HFFc6 (cell line): Measurements from ENCODE around the gene LTF. TPM values are rescaled to one million over a fixed set of nuclear protein-coding genes. Genes with fewer than 3 reads are reported as not detected.

Experiments
- DNase-seq: peaks from one replicate; pipeline ENCODE4 v3.0.0-alpha.2; 2018
- H3K27ac Mint-ChIP-seq: 2 replicates; pipeline ENCODE4 v1.8.0; 2020; ENCODE audit warnings: mild to moderate bottlenecking, mixed read lengths
- H3K27me3 Mint-ChIP-seq: 2 replicates; pipeline ENCODE4 v1.8.0; 2021; ENCODE audit warnings: mild to moderate bottlenecking, moderate library complexity, mixed read lengths; ENCODE audit not compliant: insufficient read depth
- H3K36me3 Mint-ChIP-seq: 2 replicates; pipeline ENCODE4 v1.8.0; 2021; ENCODE audit warnings: low read depth, mixed read lengths
- H3K4me1 Mint-ChIP-seq: 2 replicates; pipeline ENCODE4 v1.8.0; 2020; ENCODE audit warnings: low read depth, mixed read lengths
- H3K4me3 Mint-ChIP-seq: 2 replicates; pipeline ENCODE4 v1.8.0; 2020; ENCODE audit warnings: mild to moderate bottlenecking, moderate library complexity, mixed read lengths
- H3K9me3 Mint-ChIP-seq: 2 replicates; pipeline ENCODE4 v1.8.0; 2020; ENCODE audit warnings: mild to moderate bottlenecking, mixed read lengths
- total RNA-seq, 6 experiments: library from RNA; stranded (reverse); fragmentation: NEBNext Ultra II Directional; extraction: Animal tissue kit (Norgen Biotek cat#: 25700); gene quantifications; 2 replicates in 1 of 6; 3 replicates in 5 of 6; pipeline ENCODE4 v1.2.3, GENCODE V29; 2021
- TF ChIP-seq, protein P1 (sequence below): fragments of 200-600 bp; sonication (generic); IDR thresholded peaks from 2 replicates; pipeline ENCODE4 v1.5.0; 2021; ENCODE audit warnings: antibody characterized with exemption, mild to moderate bottlenecking

Gene LTF
- total RNA-seq, 6 experiments from 2014 or later, result 0.40 TPM; not detected in 5

DNA sequence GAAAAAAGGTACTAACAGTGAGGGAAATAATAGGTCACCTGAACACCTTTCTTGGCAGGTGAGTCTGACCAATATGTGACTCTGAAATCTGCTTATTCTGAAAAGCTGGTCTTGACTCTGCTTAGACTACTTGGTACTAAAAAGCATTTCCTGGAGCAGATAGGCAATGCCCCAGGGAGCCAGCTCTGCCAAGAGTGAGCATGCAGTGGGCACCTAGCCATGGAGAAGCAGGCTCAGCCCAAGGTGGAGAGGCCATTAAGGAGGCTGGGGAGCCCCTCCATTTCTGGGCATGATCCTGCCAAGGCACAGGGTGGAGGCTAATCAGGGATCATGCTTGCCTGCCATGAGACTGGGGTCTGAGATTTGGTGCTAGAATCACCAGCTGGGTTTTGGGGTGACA, 1.6 kb upstream of the LTF start:
- TF ChIP-seq, protein P1, sequence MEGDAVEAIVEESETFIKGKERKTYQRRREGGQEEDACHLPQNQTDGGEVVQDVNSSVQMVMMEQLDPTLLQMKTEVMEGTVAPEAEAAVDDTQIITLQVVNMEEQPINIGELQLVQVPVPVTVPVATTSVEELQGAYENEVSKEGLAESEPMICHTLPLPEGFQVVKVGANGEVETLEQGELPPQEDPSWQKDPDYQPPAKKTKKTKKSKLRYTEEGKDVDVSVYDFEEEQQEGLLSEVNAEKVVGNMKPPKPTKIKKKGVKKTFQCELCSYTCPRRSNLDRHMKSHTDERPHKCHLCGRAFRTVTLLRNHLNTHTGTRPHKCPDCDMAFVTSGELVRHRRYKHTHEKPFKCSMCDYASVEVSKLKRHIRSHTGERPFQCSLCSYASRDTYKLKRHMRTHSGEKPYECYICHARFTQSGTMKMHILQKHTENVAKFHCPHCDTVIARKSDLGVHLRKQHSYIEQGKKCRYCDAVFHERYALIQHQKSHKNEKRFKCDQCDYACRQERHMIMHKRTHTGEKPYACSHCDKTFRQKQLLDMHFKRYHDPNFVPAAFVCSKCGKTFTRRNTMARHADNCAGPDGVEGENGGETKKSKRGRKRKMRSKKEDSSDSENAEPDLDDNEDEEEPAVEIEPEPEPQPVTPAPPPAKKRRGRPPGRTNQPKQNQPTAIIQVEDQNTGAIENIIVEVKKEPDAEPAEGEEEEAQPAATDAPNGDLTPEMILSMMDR, result no peak
- DNase-seq, result no peak
- no peaks in the 10 kb centered on the region; the same call in 1 of the 2 replicates for H3K9me3 Mint-ChIP-seq
- peaks cover 18% of the 10 kb centered on the region for H3K4me1 Mint-ChIP-seq
- no peak overlapping the region for H3K27ac Mint-ChIP-seq
- H3K4me3 Mint-ChIP-seq, result no peak overlapping the region
- peaks cover 53% of the 10 kb centered on the region for H3K27me3 Mint-ChIP-seq
- H3K36me3 Mint-ChIP-seq, result no peaks in the 10 kb centered on the region

- H3K4me3 Mint-ChIP-seq, result no peak overlapping the region
- peaks cover 7% of the 10 kb centered on the region; the same call in 1 of the 2 replicates for H3K9me3 Mint-ChIP-seq
- TF ChIP-seq, protein P1, result no peak
- H3K27me3 Mint-ChIP-seq, result peaks cover 48% of the 10 kb centered on the region
- H3K27ac Mint-ChIP-seq, result no peak overlapping the region
- no peak for DNase-seq
- peaks cover 20% of the 10 kb centered on the region for H3K4me1 Mint-ChIP-seq
- peaks cover 8% of the 10 kb centered on the region for H3K36me3 Mint-ChIP-seq
Observed at GRCh38 chr3:46465196-46465520, 453 bp upstream of the LTF start.

DNA sequence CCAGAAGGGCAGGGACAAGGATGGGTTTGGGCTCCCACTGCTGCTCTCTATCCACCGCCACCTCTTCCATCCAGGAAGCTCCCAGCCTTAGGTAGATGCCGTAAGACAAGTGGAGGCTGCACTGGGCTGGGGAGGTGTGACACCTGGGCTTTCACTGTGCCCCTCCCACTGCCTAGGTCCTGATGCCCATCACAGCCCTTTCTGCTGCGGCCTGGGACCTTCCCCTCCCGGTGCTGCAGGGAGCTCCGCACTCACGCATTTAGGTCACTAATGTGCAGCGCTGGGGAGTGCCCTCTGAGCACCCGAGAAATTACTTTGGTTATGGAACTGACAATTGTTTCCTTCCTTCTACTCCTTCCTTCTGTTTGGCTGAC, 850 bp downstream of the LTF start:
- no peak for DNase-seq
- H3K9me3 Mint-ChIP-seq, result peaks cover 7% of the 10 kb centered on the region; the same call in 1 of the 2 replicates
- H3K27me3 Mint-ChIP-seq, result peaks cover 47% of the 10 kb centered on the region
- no peak overlapping the region for H3K27ac Mint-ChIP-seq
- H3K4me3 Mint-ChIP-seq, result no peak overlapping the region
- H3K36me3 Mint-ChIP-seq, result peaks cover 9% of the 10 kb centered on the region
- H3K4me1 Mint-ChIP-seq, result peaks cover 27% of the 10 kb centered on the region
- TF ChIP-seq, protein P1, result no peak

DNA sequence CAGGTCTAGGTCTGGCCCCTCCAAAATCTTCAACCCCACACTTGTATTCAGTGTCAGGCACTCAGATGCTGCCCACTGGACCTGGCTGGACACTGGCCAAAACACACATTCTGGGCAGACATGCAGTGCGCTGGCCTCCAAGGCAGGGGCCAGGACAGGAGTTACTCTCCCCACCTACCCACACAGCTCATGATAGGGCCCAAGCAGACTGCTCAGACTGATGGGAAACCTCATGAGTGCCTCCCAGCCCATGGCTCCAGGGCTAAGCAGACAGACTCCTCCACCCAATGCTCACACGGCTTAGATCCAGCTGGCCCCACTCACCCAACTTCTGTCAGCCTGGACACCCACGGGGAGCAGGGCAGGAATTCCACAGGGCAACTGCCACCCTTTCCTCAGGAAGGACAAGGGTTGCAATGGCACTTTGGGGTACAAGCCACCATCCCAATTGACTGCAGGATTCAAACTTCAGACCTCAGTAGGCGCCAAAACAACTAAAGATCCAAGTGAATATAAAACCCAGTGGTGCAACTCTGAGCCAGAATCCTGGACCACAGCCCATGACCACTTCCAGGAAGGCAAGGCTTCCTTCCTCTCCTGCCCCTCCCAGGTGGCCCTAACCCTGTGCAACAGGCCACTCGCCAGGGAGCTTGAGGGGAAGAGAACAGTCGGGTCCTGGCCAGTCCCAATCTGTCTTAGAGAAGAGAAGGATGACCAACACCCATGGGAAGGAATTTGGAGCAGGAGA, 1.4 kb downstream of the LTF start:
- no peak overlapping the region for H3K4me3 Mint-ChIP-seq
- DNase-seq, result no peak
- TF ChIP-seq, protein P1, result no peak
- H3K9me3 Mint-ChIP-seq, result peaks cover 7% of the 10 kb centered on the region; the same call in 1 of the 2 replicates
- H3K27ac Mint-ChIP-seq, result 0 out of 2 replicates have a peak overlapping the region, but pooled peaks have one; percentile 50
- H3K36me3 Mint-ChIP-seq, result peaks cover 9% of the 10 kb centered on the region
- H3K27me3 Mint-ChIP-seq, result peaks cover 44% of the 10 kb centered on the region
- H3K4me1 Mint-ChIP-seq, result peaks cover 27% of the 10 kb centered on the region

DNA sequence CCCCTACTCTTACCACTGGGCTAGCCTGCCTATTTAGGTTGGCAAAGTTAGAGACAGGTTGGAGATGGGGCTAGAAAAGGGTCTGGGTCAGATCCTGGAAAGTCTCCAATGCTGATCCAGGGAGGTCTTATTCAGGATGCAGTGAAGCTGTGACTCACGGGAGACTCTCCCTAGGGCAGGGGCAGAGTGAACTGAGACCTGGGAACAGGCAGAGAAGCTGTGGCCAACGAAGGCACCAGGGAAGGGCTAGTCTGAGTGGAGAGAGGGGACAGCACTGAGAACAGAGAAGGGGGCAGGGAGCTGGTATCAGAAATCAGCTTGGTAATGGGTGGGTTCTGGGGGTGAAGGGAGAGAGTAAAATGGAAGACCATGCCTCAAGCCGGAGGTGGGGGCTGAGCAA, 2.2 kb downstream of the LTF start:
- peaks cover 27% of the 10 kb centered on the region for H3K4me1 Mint-ChIP-seq
- H3K27ac Mint-ChIP-seq, result peak overlapping the region; percentile 50; the same call in 1 of the 2 replicates
- H3K4me3 Mint-ChIP-seq, result no peak overlapping the region
- no peak for DNase-seq
- peaks cover 9% of the 10 kb centered on the region for H3K36me3 Mint-ChIP-seq
- H3K9me3 Mint-ChIP-seq, result peaks cover 7% of the 10 kb centered on the region; the same call in 1 of the 2 replicates
- TF ChIP-seq, protein P1, result peak; percentile 6; the same call in 1 of the 2 replicates
- H3K27me3 Mint-ChIP-seq, result peaks cover 37% of the 10 kb centered on the region
